H1 (cell line): ENCODE data around the gene SURF2.
"Not testable (repeated sequence)": the region's sequence is repeated elsewhere in the genome, so short reads cannot be mapped to it uniquely, and the experiment has no call there.

Source experiments
- CEBPB ChIP-seq: IDR thresholded peaks from 2 replicates; pipeline ENCODE4 v1.6.1; 2012; ENCODE audit warnings: low read depth, low read length
- CTCF ChIP-seq, 3 experiments: IDR thresholded peaks; 1 replicate in 2 of 3; 2 replicates in 1 of 3; pipeline versions ENCODE4 v1.5.1 to v1.6.1; 2011; ENCODE audit warnings: low read length in 3 of 3, mild to moderate bottlenecking in 3 of 3, inconsistent platforms in 2 of 3, low read depth in 1 of 3, moderate library complexity in 1 of 3; ENCODE audit not compliant: insufficient read depth in 1 of 3; ENCODE audit errors: control extremely low read depth in 1 of 3
- EP300 ChIP-seq, 2 experiments: IDR thresholded peaks; 1 replicate in 1 of 2; 2 replicates in 1 of 2; pipeline ENCODE4 v1.6.1; 2011 to 2012; ENCODE audit warnings: low read depth in 2 of 2, low read length in 2 of 2, mild to moderate bottlenecking in 2 of 2, borderline replicate concordance in 1 of 2, inconsistent platforms in 1 of 2, moderate library complexity in 1 of 2
- EZH2 ChIP-seq: fragments of 200-600 bp; sonication (generic); IDR thresholded peaks from 2 replicates; pipeline ENCODE4 v1.7.1; 2012; ENCODE audit warnings: low read depth, mild to moderate bottlenecking, moderate library complexity, low read length, inconsistent platforms; ENCODE audit not compliant: severe bottlenecking
- HDAC2 ChIP-seq, 2 experiments: fragments of 300-600 bp in 1 of 2; sonication (generic) in 1 of 2; IDR thresholded peaks; 2 replicates each; pipeline ENCODE4 v1.6.1; 2011 to 2012; ENCODE audit warnings: low read depth in 2 of 2, low read length in 2 of 2, mild to moderate bottlenecking in 2 of 2, moderate library complexity in 2 of 2, borderline replicate concordance in 1 of 2, inconsistent platforms in 1 of 2
- POLR2A ChIP-seq, 2 experiments: IDR thresholded peaks; 1 replicate in 1 of 2; 2 replicates in 1 of 2; pipeline ENCODE4 v1.6.1; 2011; ENCODE audit warnings: low read depth in 2 of 2, low read length in 2 of 2, mild to moderate bottlenecking in 2 of 2; ENCODE audit errors: control extremely low read depth in 1 of 2
- POLR2AphosphoS5 ChIP-seq: IDR thresholded peaks from 2 replicates; pipeline ENCODE4 v1.6.1; 2011; ENCODE audit warnings: low read depth, low read length
- TBP ChIP-seq: IDR thresholded peaks from 2 replicates; pipeline ENCODE4 v1.6.1; 2011; ENCODE audit warnings: low read depth, low read length, improper control_type of control experiment
- USF2 ChIP-seq: IDR thresholded peaks from 2 replicates; pipeline ENCODE4 v1.6.1; 2011; ENCODE audit warnings: low read length, improper control_type of control experiment
- ZNF274 ChIP-seq: IDR thresholded peaks from 2 replicates; pipeline ENCODE4 v1.7.0; 2012; ENCODE audit warnings: low read length, borderline replicate concordance; ENCODE audit errors: extremely low read depth
- TF ChIP-seq, protein P1 (sequence below): IDR thresholded peaks from 2 replicates; pipeline ENCODE4 v1.6.1; 2012; ENCODE audit warnings: low read length, inconsistent platforms

GRCh38 chr9:133391449-133391848, 35.1 kb downstream of the SURF2 start:
- not testable (repeated sequence) for TF ChIP-seq EP300 (IDR thresholded peaks at IDR 0.05; ENCODE audit: borderline replicate concordance in 1 of 2, low read depth in 2 of 2, low read length in 2 of 2); TBP; POLR2AphosphoS5; CTCF (IDR thresholded peaks at IDR 0.05; ENCODE audit: control extremely low read depth in 1 of 3, insufficient read depth in 1 of 3, low read depth in 1 of 3, low read length in 3 of 3); POLR2A (IDR thresholded peaks at IDR 0.05; ENCODE audit: control extremely low read depth in 1 of 2, low read depth in 2 of 2, low read length in 2 of 2); USF2; CEBPB; HDAC2 (IDR thresholded peaks at IDR 0.05; ENCODE audit: borderline replicate concordance in 1 of 2, low read depth in 2 of 2, low read length in 2 of 2); ZNF274; EZH2
- TF ChIP-seq, protein P1, sequence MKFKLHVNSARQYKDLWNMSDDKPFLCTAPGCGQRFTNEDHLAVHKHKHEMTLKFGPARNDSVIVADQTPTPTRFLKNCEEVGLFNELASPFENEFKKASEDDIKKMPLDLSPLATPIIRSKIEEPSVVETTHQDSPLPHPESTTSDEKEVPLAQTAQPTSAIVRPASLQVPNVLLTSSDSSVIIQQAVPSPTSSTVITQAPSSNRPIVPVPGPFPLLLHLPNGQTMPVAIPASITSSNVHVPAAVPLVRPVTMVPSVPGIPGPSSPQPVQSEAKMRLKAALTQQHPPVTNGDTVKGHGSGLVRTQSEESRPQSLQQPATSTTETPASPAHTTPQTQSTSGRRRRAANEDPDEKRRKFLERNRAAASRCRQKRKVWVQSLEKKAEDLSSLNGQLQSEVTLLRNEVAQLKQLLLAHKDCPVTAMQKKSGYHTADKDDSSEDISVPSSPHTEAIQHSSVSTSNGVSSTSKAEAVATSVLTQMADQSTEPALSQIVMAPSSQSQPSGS = not testable (repeated sequence)
